ENCODE measurements around the gene RASA3. TPM values are rescaled to one million over a fixed set of nuclear protein-coding genes. Genes with fewer than 3 reads are reported as not detected.

The RASA3 gene
- total and polyA plus RNA-seq, 11 donors: 4.8 to 24.2 (median 9.7) TPM

- Histone ChIP-seq H3K36me3 (no peaks in the 10 kb centered on the region), H3K4me3 (no peak overlapping the region), H3K27ac (peak overlapping the region in 1 of 12 donors; percentile 40), H3K4me1 (peaks cover 0 to 30% (median 6%) of the 10 kb centered on the region in 12 donors), H3K9me3 (peaks cover 0 to 8% (median 2%) of the 10 kb centered on the region in 12 donors), H3K27me3 (peaks cover 0 to 15% (median 0%) of the 10 kb centered on the region in 9 donors)
- no peak for TF ChIP-seq POLR2A (IDR thresholded peaks at IDR 0.05)
- TF ChIP-seq, protein P1, sequence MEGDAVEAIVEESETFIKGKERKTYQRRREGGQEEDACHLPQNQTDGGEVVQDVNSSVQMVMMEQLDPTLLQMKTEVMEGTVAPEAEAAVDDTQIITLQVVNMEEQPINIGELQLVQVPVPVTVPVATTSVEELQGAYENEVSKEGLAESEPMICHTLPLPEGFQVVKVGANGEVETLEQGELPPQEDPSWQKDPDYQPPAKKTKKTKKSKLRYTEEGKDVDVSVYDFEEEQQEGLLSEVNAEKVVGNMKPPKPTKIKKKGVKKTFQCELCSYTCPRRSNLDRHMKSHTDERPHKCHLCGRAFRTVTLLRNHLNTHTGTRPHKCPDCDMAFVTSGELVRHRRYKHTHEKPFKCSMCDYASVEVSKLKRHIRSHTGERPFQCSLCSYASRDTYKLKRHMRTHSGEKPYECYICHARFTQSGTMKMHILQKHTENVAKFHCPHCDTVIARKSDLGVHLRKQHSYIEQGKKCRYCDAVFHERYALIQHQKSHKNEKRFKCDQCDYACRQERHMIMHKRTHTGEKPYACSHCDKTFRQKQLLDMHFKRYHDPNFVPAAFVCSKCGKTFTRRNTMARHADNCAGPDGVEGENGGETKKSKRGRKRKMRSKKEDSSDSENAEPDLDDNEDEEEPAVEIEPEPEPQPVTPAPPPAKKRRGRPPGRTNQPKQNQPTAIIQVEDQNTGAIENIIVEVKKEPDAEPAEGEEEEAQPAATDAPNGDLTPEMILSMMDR (IDR thresholded peaks at IDR 0.05): no peak
- peak in 2 of 4 donors; percentile 40 to 58 for ATAC-seq
- DNase-seq: peak in 1 of 5 donors; percentile 56
- WGBS, 4 donors: 79 to 90% (median 84%) methylated on average over 5 of the region's 5 CpGs
- intact Hi-C loops (cut with DNase I): no loop called here
Observed at GRCh38 chr13:114167426-114167825, 35.0 kb upstream of the RASA3 start.

GRCh38 chr13:114166381-114167131, 34.1 kb upstream of the RASA3 start:
- Histone ChIP-seq H3K36me3 (no peaks in the 10 kb centered on the region), H3K4me1 (peaks cover 0 to 39% (median 7%) of the 10 kb centered on the region in 12 donors), H3K27me3 (peaks cover 0 to 19% (median 0%) of the 10 kb centered on the region in 9 donors), H3K4me3 (peak overlapping the region in 1 of 12 donors; percentile 1), H3K27ac (peak overlapping the region in 8 of 12 donors; percentile 29 to 58 (median 41)), H3K9me3 (no peaks in the 10 kb centered on the region)
- 26 to 44% (median 40%) methylated on average over 12 to 20 of the region's 20 CpGs for WGBS, 4 donors
- intact Hi-C loops (cut with DNase I): no loop called here
- DNase-seq (peak in 4 of 5 donors; percentile 43 to 71 (median 54)), ATAC-seq (peak; percentile 81 to 90 (median 84))
- no peak for TF ChIP-seq POLR2A (IDR thresholded peaks at IDR 0.05)
- TF ChIP-seq, protein P1 (IDR thresholded peaks at IDR 0.05): no peak

DNA sequence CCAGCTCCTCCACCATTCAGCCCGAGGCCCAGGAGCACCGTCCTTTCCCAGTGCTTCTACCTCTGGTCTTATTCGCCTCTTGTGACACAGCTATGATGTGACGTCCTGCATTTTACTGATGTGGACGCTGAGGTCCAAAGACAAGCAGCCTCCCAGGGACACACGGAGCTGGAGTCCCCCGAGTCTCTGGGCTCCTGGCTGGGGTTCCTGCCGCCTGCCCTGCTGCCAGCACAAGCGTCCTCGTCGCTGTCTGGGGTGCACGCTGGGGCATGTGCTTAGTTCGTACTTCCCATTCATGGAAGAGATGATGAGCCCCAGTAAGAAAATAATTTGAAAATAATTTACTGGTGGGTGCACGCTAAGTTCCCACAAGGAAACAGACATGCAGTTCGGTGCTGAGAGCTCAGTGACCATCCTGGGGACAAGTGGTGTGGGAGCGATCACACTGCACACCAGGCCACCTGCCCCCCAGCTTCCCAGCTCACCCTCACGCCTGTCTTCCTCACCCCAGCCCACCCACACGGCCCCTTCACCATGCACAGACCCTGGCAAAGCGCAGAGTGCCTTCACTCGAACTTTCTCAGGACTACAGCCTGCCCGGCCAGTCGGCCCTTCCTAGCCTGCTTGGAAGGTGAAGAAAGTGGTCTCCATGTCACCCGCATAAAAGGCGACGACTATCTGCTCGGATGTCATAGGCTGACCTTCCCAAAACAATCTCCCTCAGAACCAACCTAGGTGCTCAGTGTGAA, 32.4 kb upstream of the RASA3 start:
- ATAC-seq: no peak
- Histone ChIP-seq H3K36me3 (no peaks in the 10 kb centered on the region), H3K4me3 (no peak overlapping the region), H3K27me3 (peaks cover 0 to 19% (median 0%) of the 10 kb centered on the region in 9 donors), H3K4me1 (peaks cover 0 to 43% (median 7%) of the 10 kb centered on the region in 12 donors), H3K27ac (no peak overlapping the region), H3K9me3 (no peaks in the 10 kb centered on the region)
- no peak for DNase-seq
- intact Hi-C loops (cut with DNase I): no loop called here
- 83 to 92% (median 90%) methylated on average over 26 of the region's 26 CpGs for WGBS, 4 donors
- TF ChIP-seq, protein P1 (IDR thresholded peaks at IDR 0.05): no peak
- no peak for TF ChIP-seq POLR2A (IDR thresholded peaks at IDR 0.05)

DNA sequence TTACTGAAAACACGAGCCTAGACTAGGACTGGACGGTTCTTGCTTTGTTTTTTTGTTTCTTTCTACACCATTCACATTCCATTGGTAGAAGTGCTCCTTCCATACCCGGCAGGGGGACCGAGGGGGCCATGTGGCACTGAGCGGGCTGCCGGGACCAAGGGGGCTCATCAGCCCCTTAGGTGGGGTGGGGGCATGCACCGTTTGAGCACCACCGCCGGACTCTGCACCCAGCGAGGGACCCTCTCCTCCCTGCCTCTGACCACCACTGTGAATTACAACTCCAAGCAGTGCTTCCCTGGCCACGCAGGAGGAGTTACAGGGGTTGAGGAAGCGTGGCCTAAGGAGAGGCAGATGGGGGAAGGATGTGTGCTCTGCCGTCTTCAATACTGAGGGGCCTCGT, 31.6 kb upstream of the RASA3 start:
- intact Hi-C loops (cut with DNase I): no loop called here
- Histone ChIP-seq H3K36me3 (no peaks in the 10 kb centered on the region), H3K4me1 (peaks cover 0 to 43% (median 7%) of the 10 kb centered on the region in 12 donors), H3K4me3 (no peak overlapping the region), H3K9me3 (no peaks in the 10 kb centered on the region), H3K27ac (no peak overlapping the region), H3K27me3 (peaks cover 0 to 19% (median 0%) of the 10 kb centered on the region in 9 donors)
- 80 to 94% (median 88%) methylated on average over 13 to 14 of the region's 14 CpGs for WGBS, 4 donors
- no peak for DNase-seq
- no peak for TF ChIP-seq POLR2A (IDR thresholded peaks at IDR 0.05)
- TF ChIP-seq, protein P1 (IDR thresholded peaks at IDR 0.05): no peak
- no peak for ATAC-seq
